H1 (cell line): ENCODE results near the gene MVD. TPM values are rescaled to one million over a fixed set of nuclear protein-coding genes. Genes with fewer than 3 reads are reported as not detected.

Experiments
- NRF1 ChIP-seq: IDR thresholded peaks from 2 replicates; pipeline ENCODE4 v1.6.1; 2011; ENCODE audit warnings: mild to moderate bottlenecking, low read depth, low read length, improper control_type of control experiment
- RBBP5 ChIP-seq: IDR thresholded peaks from 2 replicates; pipeline ENCODE4 v1.7.1; 2012; ENCODE audit warnings: low read depth, mild to moderate bottlenecking, inconsistent platforms, low read length, moderate library complexity, borderline replicate concordance
- SP1 ChIP-seq: IDR thresholded peaks from 2 replicates; pipeline ENCODE4 v1.6.1; 2011; ENCODE audit warnings: low read depth, low read length
- ZNF274 ChIP-seq: IDR thresholded peaks from 2 replicates; pipeline ENCODE4 v1.7.0; 2012; ENCODE audit warnings: low read length, borderline replicate concordance; ENCODE audit errors: extremely low read depth
- polyA plus RNA-seq, 7 experiments: library from polyadenylated mRNA; depleted of rRNA in 3 of 7; stranded (reverse) in 5 of 7; unstranded in 2 of 7; fragments of >200 nt in 5 of 7; fragments of 200-250 nt in 2 of 7; gene quantifications; 1 replicate in 5 of 7; 2 replicates in 1 of 7; 4 replicates in 1 of 7; pipeline versions ENCODE4 v1.2.1 to v1.2.3, GENCODE V29; 2011 to 2013; ENCODE audit warnings: missing spikeins in 2 of 7, mixed read lengths in 2 of 7
- total RNA-seq: library from RNA; stranded (reverse); fragmentation: NEBNext Ultra II Directional; extraction: Animal tissue kit (Norgen Biotek cat#: 25700); gene quantifications from 2 replicates; pipeline ENCODE4 v1.2.1, GENCODE V29; 2021
- TF ChIP-seq, protein P1 (sequence below): fragments of 300-600 bp; sonication (generic); IDR thresholded peaks from 2 replicates; pipeline ENCODE4 v1.7.1; 2012; ENCODE audit warnings: low read length, moderate library complexity, mild to moderate bottlenecking, inconsistent platforms; ENCODE audit not compliant: insufficient replicate concordance

MVD gene
- total and polyA plus RNA-seq, 2 of the 8 experiments (the other 6 are each of a cell fraction or from before 2014, with no cell fraction given) = 47.2 to 77.3 TPM

DNA sequence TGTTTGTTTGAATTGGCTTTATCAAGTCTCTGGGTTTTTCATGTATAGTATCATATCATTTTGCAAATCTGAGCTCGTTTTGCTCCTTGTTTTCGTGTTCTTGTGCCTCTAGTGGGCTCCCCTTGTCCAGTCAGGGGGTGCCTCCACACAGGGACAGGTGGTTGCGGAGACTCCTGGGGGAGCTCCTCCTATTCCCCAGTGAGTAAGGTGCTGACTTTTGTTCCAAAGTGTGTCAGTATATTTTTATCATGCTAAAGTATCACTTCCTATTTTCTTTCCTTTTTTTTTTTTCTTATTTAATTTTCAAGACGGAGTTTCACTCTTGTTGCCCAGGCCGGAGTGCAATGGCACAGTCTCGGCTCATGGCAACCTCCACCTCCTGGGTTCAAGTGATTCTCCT is 54.8 kb downstream of the MVD start (continued):
- TF ChIP-seq RBBP5 = no peak
- TF ChIP-seq SP1 = no peak
- TF ChIP-seq, protein P1, sequence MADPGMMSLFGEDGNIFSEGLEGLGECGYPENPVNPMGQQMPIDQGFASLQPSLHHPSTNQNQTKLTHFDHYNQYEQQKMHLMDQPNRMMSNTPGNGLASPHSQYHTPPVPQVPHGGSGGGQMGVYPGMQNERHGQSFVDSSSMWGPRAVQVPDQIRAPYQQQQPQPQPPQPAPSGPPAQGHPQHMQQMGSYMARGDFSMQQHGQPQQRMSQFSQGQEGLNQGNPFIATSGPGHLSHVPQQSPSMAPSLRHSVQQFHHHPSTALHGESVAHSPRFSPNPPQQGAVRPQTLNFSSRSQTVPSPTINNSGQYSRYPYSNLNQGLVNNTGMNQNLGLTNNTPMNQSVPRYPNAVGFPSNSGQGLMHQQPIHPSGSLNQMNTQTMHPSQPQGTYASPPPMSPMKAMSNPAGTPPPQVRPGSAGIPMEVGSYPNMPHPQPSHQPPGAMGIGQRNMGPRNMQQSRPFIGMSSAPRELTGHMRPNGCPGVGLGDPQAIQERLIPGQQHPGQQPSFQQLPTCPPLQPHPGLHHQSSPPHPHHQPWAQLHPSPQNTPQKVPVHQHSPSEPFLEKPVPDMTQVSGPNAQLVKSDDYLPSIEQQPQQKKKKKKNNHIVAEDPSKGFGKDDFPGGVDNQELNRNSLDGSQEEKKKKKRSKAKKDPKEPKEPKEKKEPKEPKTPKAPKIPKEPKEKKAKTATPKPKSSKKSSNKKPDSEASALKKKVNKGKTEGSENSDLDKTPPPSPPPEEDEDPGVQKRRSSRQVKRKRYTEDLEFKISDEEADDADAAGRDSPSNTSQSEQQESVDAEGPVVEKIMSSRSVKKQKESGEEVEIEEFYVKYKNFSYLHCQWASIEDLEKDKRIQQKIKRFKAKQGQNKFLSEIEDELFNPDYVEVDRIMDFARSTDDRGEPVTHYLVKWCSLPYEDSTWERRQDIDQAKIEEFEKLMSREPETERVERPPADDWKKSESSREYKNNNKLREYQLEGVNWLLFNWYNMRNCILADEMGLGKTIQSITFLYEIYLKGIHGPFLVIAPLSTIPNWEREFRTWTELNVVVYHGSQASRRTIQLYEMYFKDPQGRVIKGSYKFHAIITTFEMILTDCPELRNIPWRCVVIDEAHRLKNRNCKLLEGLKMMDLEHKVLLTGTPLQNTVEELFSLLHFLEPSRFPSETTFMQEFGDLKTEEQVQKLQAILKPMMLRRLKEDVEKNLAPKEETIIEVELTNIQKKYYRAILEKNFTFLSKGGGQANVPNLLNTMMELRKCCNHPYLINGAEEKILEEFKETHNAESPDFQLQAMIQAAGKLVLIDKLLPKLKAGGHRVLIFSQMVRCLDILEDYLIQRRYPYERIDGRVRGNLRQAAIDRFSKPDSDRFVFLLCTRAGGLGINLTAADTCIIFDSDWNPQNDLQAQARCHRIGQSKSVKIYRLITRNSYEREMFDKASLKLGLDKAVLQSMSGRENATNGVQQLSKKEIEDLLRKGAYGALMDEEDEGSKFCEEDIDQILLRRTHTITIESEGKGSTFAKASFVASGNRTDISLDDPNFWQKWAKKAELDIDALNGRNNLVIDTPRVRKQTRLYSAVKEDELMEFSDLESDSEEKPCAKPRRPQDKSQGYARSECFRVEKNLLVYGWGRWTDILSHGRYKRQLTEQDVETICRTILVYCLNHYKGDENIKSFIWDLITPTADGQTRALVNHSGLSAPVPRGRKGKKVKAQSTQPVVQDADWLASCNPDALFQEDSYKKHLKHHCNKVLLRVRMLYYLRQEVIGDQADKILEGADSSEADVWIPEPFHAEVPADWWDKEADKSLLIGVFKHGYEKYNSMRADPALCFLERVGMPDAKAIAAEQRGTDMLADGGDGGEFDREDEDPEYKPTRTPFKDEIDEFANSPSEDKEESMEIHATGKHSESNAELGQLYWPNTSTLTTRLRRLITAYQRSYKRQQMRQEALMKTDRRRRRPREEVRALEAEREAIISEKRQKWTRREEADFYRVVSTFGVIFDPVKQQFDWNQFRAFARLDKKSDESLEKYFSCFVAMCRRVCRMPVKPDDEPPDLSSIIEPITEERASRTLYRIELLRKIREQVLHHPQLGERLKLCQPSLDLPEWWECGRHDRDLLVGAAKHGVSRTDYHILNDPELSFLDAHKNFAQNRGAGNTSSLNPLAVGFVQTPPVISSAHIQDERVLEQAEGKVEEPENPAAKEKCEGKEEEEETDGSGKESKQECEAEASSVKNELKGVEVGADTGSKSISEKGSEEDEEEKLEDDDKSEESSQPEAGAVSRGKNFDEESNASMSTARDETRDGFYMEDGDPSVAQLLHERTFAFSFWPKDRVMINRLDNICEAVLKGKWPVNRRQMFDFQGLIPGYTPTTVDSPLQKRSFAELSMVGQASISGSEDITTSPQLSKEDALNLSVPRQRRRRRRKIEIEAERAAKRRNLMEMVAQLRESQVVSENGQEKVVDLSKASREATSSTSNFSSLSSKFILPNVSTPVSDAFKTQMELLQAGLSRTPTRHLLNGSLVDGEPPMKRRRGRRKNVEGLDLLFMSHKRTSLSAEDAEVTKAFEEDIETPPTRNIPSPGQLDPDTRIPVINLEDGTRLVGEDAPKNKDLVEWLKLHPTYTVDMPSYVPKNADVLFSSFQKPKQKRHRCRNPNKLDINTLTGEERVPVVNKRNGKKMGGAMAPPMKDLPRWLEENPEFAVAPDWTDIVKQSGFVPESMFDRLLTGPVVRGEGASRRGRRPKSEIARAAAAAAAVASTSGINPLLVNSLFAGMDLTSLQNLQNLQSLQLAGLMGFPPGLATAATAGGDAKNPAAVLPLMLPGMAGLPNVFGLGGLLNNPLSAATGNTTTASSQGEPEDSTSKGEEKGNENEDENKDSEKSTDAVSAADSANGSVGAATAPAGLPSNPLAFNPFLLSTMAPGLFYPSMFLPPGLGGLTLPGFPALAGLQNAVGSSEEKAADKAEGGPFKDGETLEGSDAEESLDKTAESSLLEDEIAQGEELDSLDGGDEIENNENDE = no peak
- no peak for TF ChIP-seq NRF1
- TF ChIP-seq ZNF274 = no peak
